ENCODE results near the gene RASA4B. TPM values are rescaled to one million over a fixed set of nuclear protein-coding genes. Genes with fewer than 3 reads are reported as not detected.

RASA4B gene
- total RNA-seq, 1 donor from 2014 or later = 143 TPM

GRCh38 chr7:102469972-102470825 lies 47.4 kb downstream of the RASA4B start:
- H3K9me3 ChIP-seq = no peaks in the 10 kb centered on the region
- H3K27me3 ChIP-seq = no peaks in the 10 kb centered on the region
- peaks cover 5 to 7% of the 10 kb centered on the region in 2 donors for H3K4me1 ChIP-seq
- no peak overlapping the region for H3K4me3 ChIP-seq
- intact Hi-C loops (cut with DNase I) = no loop called here
- no peak overlapping the region for H3K27ac ChIP-seq
- DNase-seq (ENCODE audit: low spot score in 2 of 2) = no peak
- peaks cover 23 to 33% of the 10 kb centered on the region in 2 donors for H3K36me3 ChIP-seq
- no peak for TF ChIP-seq CTCF (IDR thresholded peaks at IDR 0.05)

GRCh38 chr7:102469351-102469971 lies 48.1 kb downstream of the RASA4B start:
- no peak for DNase-seq (ENCODE audit: low spot score in 2 of 2)
- TF ChIP-seq CTCF (IDR thresholded peaks at IDR 0.05) = no peak
- intact Hi-C loops (cut with DNase I) = no loop called here
- H3K27me3 ChIP-seq = no peaks in the 10 kb centered on the region
- no peak overlapping the region for H3K27ac ChIP-seq
- no peak overlapping the region for H3K4me3 ChIP-seq
- H3K4me1 ChIP-seq = peaks cover 5 to 7% of the 10 kb centered on the region in 2 donors
- H3K36me3 ChIP-seq = peaks cover 23 to 33% of the 10 kb centered on the region in 2 donors
- no peaks in the 10 kb centered on the region for H3K9me3 ChIP-seq

- intact Hi-C loops (cut with DNase I) = no loop called here
- no peak overlapping the region for H3K27ac ChIP-seq
- no peak for DNase-seq (ENCODE audit: low spot score in 2 of 2)
- peaks cover 9 to 11% of the 10 kb centered on the region in 2 donors for H3K4me1 ChIP-seq
- H3K9me3 ChIP-seq = no peaks in the 10 kb centered on the region
- H3K36me3 ChIP-seq = peaks cover 21 to 33% of the 10 kb centered on the region in 2 donors
- no peaks in the 10 kb centered on the region for H3K27me3 ChIP-seq
- TF ChIP-seq CTCF (IDR thresholded peaks at IDR 0.05) = no peak
- no peak overlapping the region for H3K4me3 ChIP-seq
Measured at GRCh38 chr7:102468478-102469350, 48.9 kb downstream of the RASA4B start.

- intact Hi-C loops (cut with DNase I) = no loop called here
- Histone ChIP-seq H3K36me3 (peaks cover 14 to 24% of the 10 kb centered on the region in 2 donors), H3K4me1 (peaks cover 11 to 15% of the 10 kb centered on the region in 2 donors), H3K27ac (no peak overlapping the region), H3K4me3 (no peak overlapping the region), H3K9me3 (no peaks in the 10 kb centered on the region), H3K27me3 (no peaks in the 10 kb centered on the region)
- no peak for DNase-seq (ENCODE audit: low spot score in 2 of 2)
- TF ChIP-seq CTCF (IDR thresholded peaks at IDR 0.05) = no peak
Measured at GRCh38 chr7:102467581-102468477, 49.7 kb downstream of the RASA4B start.

- peak overlapping the region in 1 of 2 donors; percentile 99 for H3K4me3 ChIP-seq
Measured at GRCh38 chr7:102466097-102466496, 51.5 kb downstream of the RASA4B start.

More at GRCh38 chr7:102466097-102466496, 51.5 kb downstream of the RASA4B start:
- peaks cover 0 to 10% of the 10 kb centered on the region in 2 donors for H3K36me3 ChIP-seq
- no peak for DNase-seq (ENCODE audit: low spot score in 2 of 2)
- no peak for TF ChIP-seq CTCF (IDR thresholded peaks at IDR 0.05)
- H3K4me1 ChIP-seq = peaks cover 11 to 15% of the 10 kb centered on the region in 2 donors
- intact Hi-C loops (cut with DNase I) = no loop called here
- no peaks in the 10 kb centered on the region for H3K27me3 ChIP-seq
- no peaks in the 10 kb centered on the region for H3K9me3 ChIP-seq
- no peak overlapping the region for H3K27ac ChIP-seq

Measured in ascending aorta (tissue), 2 donors.